Activated CD4-positive, alpha-beta T cell treated with anti-CD3 and anti-CD28 coated beads, Interleukin-2, Interleukin-4, amounts not matched to agents 100 ng/mL and 50 ng/mL, durations not matched to agents 16 hours and 8 hours (primary cell): Measurements from ENCODE around the gene CACNA1A.
"Not testable (repeated sequence)": the region's sequence is repeated elsewhere in the genome, so short reads cannot be mapped to it uniquely, and the experiment has no call there.

Experiments used
- DNase-seq: peaks from one replicate; pipeline ENCODE4 v3.0.0-alpha.2; 2020; ENCODE audit warnings: low spot score

The CACNA1A gene

DNA sequence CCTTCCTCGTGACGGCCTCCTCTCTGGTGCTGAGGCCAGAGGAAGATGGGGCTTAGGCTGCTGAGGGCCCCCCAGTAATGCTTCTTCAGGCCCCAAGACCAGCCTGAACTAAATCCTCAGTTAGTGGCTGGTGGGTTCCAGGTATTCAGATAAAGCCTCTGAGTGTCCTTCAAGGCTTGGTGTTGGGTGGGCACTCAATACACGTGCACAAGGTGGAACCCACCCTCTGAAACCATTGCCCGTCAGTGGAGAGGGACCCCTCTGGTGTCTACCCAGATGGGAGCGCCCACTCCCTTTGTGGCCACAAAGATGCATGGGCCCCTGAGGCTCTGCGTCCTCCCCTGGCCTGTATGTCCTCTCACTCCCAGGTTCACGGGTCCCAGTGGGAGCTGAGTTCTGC lies 277.0 kb downstream of the CACNA1A start:
- DNase-seq, result no peak

DNA sequence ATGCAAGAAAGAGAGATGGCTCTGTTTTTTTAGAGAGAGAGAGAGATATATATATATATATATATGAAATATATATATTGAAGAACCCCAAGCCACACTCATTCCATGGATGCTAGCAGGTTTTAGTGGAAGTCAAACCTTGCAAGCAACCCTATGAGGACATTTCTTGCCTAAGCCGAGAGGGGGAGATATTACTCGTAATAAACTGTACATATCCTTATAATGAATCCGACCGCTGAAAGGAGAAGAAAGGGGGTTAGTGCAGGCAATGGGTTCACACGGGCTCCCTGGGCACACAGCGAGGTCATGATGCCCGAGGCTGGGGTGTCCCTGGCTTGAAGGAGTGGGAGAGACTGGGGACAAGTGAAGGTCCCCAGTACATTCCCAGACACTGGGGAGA lies 277.7 kb downstream of the CACNA1A start:
- DNase-seq, result no peak

DNA sequence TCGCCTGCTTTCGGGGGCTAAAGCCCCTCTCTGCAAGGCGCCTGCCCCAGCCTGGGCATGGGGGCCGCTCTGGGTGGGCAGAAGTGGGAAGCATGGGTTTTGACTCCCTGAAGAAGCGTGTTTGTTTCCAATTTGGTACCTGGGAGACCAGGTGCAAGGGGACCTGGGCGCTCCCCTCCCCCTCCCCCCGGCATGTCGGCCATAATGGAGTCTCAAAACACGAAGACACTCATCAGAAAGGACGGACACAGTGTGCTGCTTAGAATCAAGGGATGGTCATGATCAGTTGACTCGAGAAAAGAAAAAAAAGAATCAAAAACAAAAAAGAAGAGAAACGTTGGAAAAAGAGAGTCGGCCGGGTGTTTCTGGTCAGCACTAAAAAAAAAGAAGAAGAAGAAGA lies 279.3 kb downstream of the CACNA1A start:
- DNase-seq, result no peak

DNA sequence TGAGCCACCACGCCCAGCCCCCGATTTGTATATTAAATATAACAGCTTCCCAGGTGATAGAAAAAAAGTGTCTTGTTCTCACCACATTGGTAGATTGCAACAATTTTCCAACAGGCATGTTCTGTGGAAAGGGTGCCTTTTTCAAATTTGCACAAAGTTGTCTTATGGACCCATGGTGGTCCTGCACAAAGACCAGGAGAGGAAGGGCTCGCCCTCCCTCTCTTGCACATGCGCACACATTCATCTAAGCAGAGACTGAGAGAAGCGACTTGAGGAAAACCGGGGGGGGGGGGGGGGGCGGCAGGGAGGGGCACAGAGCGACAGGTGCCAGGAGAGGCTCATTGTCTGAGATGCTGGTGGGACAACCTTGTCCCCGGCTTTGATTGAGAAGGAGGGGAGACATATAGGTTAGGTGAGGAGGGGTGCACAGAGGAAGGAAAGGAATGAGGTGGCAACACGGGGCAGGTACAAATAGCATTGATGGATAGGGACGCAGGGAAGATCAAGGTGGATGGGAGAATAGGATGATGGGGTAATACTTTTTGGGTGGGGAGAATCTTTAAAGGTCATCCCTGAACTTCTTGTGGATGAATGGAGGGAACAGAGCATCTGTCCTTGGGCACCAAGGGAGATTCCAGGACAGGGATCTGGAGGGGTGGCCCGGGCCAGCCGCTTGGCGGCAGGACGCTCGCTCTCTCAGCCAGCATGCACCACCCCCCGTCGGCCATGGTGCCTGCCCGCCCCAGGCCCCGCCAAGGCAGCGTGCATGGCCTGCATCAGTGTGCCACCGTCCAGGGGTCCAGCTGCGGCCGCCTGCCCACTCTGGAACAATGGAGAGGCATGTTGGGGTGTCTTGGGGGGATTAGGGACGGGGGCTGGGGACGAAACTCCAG lies 280.1 kb downstream of the CACNA1A start:
- DNase-seq, result no peak

DNA sequence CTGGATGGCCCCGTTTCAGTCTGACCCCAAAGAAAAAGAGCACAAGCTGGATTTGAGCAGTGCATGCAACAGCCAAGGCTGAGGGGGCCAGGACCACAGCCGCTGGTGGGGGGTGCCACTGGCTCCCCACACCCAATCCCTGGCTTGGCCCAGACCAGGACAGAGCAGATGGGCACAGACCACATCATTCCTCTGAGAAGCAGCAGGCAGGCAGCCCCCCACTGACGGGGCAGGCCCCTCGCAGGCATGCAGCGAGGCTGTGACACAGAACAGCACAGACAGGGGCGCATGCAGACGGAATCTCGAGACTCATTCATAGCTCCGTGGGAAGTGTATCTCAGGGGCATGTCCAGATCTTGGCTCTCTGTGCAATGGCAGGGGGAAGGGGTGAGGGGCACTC lies 281.2 kb downstream of the CACNA1A start:
- no peak for DNase-seq

DNA sequence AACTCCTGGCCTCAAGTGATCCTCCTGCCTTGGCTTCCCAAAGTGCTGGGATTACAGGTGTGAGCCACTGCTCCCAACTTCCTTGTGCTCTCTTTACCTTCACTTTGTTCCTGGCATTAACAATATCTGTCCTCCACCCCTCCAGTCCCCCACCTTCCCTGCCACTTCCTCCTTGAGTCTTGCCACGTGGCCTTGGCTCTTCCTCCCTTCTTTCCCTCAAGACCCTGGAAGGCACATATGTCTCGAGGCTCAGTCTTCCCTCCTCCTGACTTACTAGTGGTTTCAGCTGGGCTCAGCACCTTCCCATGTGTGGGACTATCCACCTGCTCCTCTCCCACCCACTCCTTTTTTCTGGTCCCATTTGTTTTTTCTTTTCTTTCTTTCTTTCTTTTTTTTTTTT lies 285.4 kb downstream of the CACNA1A start:
- DNase-seq, result no peak

DNA sequence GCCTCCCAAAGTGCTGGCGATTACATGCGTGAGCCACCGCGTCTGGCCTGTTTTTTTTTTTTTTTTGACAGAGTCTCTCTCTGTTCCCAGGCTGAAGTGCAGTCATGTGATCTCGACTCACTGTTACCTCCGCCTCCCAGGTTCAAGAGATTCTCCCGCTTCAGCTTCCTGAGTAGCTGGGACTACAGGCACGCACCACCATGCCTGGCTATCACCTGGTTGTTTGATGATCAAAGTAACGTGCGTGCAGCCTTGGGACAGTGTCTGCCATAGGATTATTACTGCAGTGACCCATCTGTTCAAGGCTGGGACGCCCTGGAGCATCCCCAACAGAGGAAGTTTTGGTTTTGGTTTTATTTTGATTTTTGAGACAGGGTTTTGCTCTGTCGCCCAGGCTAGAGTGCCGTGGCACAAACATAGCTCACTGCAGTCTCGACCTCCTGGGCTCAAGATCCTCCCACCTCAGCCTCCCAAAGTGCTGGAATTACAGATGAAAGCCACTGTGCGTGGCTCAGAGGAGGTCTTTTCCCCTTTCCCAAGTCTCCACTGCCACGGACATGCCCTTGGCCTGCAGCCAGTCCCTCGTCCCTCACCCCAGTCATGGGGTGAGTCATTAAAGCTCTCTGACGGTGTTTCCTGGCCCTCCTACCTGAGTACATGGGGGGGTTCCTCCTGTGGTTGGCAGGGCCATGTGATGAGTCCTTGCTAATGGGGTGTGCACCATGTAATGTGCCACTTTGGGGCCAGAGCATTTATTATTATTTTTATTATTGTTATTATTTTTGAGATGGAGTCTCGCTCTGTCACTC lies 290.5 kb downstream of the CACNA1A start:
- DNase-seq, result peak; percentile 28

DNA sequence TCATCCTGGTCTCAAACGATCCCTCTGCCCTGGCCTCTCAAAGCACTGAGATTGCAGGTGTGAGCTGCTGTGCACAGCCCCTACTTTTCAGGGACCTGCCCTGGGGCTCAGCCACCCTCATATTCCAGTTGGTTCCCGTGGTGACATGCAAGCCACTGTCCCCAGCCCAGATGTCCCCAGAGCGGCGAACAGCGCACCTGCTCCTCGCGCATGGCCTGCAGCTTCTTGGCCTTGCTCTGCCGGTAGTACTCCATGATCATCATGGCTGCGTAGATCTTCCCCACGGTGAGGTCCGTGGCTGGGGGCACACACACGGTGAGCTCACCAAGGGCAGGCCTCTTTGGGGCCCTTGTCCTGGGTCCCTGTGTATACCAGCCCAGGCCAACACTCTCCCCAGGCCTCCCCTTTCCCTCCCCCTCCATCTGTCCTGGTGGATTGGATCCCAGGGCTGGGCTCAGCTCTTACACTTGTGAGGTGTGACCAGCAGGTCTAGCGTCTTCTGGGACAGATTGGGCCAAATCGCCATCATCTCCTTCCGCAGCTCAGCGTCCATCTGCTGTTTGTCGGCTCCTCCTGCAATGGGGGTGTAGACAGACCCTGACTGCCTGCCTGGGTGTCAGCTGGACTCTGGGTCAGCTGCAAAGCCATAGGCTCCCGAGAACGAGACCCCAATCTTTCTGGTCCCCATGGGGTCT lies 292.1 kb downstream of the CACNA1A start:
- no peak for DNase-seq

DNA sequence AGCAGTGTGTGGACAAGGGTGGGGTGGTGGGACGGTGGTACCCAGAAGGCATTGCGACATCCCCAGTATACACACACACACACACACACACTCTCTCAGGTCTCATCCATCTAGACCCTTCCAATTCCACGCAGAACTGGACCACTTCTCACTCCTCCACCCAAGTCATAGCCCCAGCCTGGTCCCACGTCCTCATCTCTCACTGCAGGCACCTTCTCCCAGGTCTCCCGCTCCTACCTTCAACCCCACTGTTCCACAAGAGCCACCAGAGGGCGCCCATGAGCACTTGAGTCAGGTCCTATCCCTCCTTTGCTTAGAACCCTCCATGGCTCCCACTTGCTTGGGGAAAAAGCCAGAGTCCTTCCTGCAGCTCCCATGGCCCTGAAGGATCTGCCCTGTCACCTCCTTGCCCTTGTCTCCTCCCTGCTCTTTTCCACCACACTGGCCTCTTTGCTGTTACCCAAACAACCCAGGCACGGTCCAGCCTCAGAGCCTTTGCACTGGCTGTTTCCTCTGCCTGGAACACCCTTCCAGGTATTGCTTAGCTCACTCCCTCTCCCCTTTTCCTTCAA lies 293.4 kb downstream of the CACNA1A start:
- peak; percentile 78 for DNase-seq

DNA sequence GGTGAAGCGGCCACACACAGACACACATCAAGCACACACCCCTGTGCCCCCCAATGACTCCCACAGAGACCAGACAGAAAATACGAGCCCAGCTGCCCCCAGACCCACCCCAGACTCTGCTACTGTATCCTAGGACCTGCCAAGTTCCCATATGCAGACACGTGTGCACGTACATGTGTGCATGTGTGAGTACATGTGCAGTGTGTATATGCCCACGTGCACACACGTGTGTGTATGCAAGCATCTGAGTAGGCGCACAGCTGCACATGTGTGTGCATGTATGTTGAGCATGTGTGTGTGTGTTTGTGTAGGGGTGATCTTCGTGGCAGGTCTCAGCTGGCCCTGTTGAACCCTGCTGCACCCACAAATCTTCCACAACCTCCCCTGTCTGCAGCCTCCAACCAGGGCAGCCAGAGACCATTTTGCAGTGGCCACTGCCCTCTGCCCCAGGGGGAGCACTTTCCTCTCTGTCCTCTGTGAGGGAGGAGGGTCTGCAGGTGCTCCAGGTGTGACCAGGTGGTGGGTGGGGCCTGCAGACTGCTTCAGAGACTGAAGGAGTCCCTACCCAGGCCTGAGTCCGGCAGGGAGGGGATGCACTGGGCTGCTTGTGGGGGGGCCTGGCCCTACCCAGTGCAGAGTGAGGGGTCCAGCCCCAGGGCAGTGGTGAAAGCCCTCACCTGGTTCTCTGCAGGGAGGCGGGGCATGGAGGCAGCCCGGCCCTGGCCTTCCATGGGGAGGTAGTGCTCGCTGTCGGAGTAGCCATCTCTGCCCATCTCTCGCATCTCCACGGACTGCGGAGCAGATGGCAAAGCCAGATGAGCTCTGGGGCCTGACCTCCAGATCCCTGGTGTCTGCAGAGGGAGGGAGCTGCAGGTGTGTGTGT lies 294.6 kb downstream of the CACNA1A start:
- DNase-seq, result no peak

DNA sequence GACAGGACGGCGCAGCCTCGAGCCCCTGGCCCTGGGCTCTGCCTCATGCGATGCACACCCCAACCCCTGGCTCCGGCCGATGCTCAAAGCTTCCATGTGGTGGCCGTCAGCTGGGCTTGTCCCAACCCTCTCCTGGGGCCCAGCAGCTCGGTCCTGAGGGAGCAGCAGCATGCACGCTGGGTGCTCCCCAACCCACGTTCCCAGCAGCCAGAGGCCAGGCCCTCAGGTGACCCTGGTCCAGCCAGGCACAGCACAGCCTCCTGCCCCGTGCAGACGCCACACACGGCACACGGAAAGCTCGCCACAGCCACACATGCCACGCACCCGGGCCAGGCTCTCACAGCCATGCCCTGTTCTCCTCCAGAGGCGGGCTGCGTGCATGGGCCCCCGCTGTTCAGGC lies 295.3 kb downstream of the CACNA1A start:
- DNase-seq, result no peak

DNA sequence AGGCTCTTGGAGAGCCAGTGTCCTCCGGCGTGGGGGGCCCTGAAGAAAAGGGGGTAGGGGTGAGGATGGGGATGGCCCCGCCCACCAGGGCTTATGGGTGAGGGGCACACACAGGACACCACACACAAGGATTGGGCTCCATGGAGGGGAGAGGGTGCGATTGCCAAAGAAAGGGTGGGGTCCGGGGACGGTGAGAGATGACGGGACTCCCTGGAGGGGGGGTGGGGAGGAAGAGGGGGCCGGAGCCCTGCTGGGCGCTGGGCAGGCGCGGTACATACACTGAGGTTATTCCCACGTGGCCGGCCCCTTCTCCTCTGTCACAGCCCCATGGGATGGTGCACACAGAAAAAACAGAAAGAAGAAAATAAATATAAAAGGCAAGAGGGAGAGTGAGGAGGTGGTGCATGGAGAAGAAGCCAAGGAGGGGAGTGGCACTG lies 295.9 kb downstream of the CACNA1A start:
- no peak for DNase-seq

DNA sequence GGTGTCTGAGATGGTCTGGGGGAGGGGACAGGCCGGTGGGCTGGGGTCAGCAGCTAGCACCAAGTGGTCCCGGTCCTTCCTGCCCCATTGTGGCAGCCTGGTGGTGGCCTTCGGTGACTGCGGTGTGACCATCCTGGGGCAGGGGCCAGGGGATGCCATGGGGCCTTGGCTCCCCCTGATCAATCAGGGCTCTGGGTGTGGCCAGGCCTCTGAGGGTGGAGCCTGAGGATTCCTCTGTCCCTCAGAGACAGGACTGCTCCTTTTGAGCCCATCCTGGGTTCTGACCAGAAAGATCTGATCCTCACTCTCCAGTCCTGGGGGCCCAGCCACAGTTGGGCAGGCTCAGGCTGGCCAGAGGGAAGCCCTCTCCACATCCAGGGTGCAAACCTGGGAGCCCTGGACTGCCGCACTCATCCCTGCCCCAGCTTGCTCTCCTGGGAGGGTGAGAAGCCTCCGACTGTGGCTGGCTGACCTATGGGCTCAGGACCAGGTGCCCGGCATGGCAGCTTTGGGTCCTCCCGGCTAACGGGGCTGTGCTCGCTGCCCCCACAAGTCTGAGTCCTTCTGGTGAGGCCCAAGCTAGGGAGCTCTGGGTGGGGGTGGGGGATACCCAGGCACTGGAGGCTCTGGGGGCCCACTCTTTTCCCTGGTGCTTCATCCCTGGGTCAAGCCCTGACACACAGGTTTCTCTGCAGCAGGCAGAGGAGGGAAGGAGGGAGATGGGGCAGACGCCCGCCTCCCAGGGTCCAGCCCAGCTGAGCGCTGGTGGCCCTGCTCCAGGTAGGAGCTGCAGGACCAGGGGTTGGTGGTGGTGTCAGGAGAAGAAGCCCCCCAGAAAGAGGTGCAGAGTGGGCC lies 296.6 kb downstream of the CACNA1A start:
- DNase-seq, result no peak

DNA sequence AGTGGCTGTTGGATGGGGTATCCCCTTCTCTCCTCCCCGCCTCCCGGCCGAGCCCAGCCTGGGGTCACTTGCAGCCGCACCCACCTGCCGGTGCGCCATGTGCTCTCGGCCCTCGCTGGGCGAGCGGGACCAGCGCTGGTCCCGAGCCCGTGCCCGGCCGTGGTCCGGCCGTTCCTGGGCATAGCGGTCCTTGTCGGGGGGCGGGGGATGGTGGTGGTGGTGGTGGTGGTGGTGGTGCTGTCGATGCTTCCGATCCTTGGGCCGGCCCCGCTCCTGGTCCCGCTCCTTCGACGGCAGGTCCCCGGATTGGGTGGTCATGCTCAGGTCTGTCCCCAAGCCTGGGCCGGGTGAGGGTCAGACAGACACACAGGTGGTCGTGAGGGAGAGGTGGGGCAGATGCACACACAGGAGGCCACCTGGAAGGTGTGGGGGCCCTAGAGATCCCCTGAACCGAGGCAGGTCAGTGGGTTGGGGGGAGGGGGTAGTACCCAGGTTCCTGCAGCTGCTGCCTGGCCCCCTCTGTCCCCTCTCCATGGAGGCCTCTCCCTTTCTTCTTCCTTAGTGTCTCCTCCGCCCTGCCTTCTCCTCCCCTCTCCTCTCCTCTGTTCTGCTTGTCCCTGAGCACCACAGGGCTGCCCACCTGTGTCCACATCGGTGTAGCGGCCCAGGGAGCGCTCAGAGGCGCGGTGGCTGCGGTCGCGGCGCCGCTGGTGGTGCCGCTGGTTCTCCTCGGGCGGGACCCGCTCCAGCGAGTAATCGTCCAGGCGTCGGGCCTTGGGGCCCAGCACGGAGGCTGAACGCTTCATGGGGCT lies 297.4 kb downstream of the CACNA1A start:
- DNase-seq, result no peak

DNA sequence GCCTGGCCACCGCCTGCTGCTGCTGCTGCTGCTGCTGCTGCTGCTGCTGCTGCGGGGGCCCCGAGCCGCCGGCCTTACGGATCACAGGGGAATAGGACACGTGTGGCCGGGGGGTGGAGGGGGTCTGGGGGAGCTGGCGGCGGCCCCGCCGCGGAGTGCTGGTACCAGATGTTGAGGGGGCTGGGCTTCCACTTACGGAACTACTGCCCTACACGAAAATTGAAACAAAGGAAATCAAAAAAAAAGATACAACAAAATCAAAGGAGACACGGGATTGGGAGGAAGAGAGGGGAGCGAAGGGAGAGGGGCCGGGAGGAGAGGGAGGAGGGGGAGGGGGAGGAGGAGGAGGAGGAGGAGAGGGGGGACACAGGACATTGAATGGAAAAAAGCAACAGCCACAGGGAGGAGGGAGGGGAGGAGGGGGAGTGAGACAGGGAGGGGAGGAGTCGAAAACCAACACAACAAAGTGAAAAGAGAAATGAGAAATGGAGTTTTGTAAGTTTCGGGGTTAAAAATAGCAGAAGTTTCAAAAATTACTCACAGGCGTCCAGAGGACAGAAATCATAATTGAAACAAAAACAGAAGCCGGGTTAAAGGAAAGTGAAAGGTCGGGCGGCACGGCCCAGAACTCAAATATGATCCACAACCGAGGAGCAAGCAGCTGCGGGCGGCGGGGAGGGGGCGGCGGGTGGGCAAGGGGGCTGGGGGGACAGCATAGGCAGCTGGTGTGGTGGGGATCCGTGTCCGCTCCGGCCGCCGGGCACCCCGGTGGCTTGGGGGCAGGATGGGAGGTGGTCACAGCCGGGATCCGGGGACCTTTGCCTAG lies 298.2 kb downstream of the CACNA1A start:
- peak; percentile 77 for DNase-seq

DNA sequence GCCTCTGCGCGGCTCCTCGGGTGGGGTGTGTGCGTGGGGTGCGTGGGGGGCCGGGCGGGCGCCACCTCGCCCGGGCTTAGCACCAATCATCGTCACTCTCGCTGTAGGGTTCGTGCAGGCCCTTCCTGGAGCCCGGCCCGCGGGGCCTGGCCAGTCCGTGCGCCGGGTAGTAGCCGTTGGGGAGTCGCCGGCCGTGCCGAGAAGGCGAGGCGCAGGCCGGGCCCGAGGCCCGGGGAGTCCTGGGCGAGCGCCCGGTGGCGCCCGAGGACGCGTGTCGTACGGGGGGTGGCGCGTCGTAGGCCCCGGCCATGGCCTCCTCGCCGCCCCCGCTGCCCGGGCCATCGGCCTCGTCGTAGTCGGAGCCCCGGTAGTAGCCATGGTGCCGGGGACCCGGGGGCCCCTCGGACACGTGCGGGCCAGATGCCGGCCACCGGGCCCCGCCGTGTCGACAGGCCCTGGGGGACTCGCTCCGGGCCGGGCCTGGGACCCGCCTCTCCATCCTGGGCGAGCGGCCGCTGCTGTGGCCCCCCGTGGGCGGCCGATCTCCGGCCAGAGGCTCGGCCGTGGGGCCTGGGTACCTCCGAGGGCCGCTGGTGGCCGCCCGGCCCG lies 298.9 kb downstream of the CACNA1A start:
- no peak for DNase-seq

DNA sequence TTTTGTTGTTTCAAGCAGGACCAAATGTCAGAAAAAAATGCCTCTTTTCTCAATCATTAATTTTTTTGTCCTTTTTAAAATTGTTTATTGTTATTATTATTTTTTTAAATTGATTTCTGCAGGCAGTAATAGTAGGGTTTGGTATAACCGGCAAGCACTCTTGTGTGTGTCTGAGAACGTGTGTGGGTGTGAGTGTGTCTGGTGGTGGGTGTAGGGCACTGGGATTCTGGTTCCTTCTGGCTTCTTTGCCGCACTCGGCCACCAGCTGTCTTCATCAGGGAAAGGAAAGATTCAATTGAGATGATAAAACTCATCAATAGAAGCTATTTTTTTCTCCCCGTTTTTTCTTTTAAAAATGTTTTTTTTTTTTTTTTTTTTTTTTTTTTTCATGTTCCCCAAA lies 299.7 kb downstream of the CACNA1A start:
- no peak for DNase-seq

DNA sequence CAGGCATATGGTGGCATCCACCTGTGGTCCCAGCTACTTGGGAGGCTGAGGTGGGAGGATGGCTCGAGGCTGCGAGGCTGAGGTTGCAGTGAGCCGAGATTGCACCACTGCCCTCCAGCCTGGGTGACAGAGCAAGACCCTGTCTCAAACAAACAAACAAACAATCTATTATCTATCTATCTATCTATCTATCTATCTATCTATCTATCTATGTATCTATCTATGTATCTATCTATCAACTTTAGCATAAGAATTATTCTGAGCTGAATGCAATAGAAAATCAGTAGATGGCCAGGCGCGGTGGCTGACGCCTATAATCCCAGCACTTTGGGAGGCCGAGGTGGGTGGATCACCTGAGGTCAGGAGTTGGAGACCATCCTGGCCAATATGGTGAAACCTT lies 304.2 kb downstream of the CACNA1A start:
- DNase-seq, result not testable (repeated sequence)
